DOHH2 (cell line): ENCODE measurements around the gene DLG1.
A peak's percentile ranks its signal among the peaks of the same experiment; 100 is the strongest.

Source experiments
- H3F3A ChIP-seq: fragments of 200-600 bp; sonication (generic), shearing (Covaris generic); 2 replicates; pipeline ENCODE4 v1.6.0; 2016; ENCODE audit warnings: antibody characterized with exemption, mild to moderate bottlenecking; ENCODE audit not compliant: control insufficient read depth, insufficient read depth
- H3K27ac ChIP-seq: fragments of 200-600 bp; sonication (generic); 2 replicates; pipeline ENCODE4 v1.5.1; 2014; ENCODE audit warnings: low read depth, mild to moderate bottlenecking, low read length, moderate library complexity
- H3K27me3 ChIP-seq: fragments of 200-600 bp; sonication (generic); 2 replicates; pipeline ENCODE4 v1.6.1; 2014; ENCODE audit warnings: mild to moderate bottlenecking, low read length, mixed read lengths; ENCODE audit not compliant: control insufficient read depth
- H3K36me3 ChIP-seq: fragments of 200-600 bp; sonication (generic); 2 replicates; pipeline ENCODE4 v1.6.1; 2014; ENCODE audit warnings: mild to moderate bottlenecking, low read length, moderate library complexity, mixed read lengths; ENCODE audit not compliant: control insufficient read depth
- H3K4me1 ChIP-seq: fragments of 200-600 bp; sonication (generic); 2 replicates; pipeline ENCODE4 v1.6.1; 2014; ENCODE audit warnings: mild to moderate bottlenecking, low read length, mixed read lengths; ENCODE audit not compliant: control insufficient read depth
- H3K4me2 ChIP-seq: fragments of 200-600 bp; sonication (generic); 2 replicates; pipeline ENCODE4 v1.6.0; 2014; ENCODE audit warnings: mild to moderate bottlenecking, low read length, moderate library complexity
- H3K4me3 ChIP-seq: fragments of 200-600 bp; sonication (generic); 2 replicates; pipeline ENCODE4 v1.5.1; 2014; ENCODE audit warnings: mild to moderate bottlenecking, low read length, mixed read lengths
- H3K79me2 ChIP-seq: fragments of 200-600 bp; sonication (generic); 2 replicates; pipeline ENCODE4 v1.6.1; 2014; ENCODE audit warnings: mild to moderate bottlenecking, low read length, mixed read lengths; ENCODE audit not compliant: control insufficient read depth
- H3K9me2 ChIP-seq: fragments of 200-600 bp; sonication (generic); replicated peaks from 2 replicates; pipeline ENCODE4 v1.6.1; 2014; ENCODE audit warnings: mild to moderate bottlenecking, low read length, mixed read lengths; ENCODE audit not compliant: control insufficient read depth
- H3K9me3 ChIP-seq: fragments of 200-600 bp; sonication (generic); 2 replicates; pipeline ENCODE4 v1.6.1; 2014; ENCODE audit warnings: antibody characterized with exemption, low read length, mixed read lengths; ENCODE audit not compliant: control insufficient read depth, insufficient read depth
- H4K20me1 ChIP-seq: fragments of 200-600 bp; sonication (generic); 2 replicates; pipeline ENCODE4 v1.6.0; 2014; ENCODE audit warnings: low read depth, mild to moderate bottlenecking, antibody characterized with exemption, low read length, moderate library complexity; ENCODE audit not compliant: control insufficient read depth, insufficient read depth
- CTCF ChIP-seq: fragments of 200-600 bp; sonication (generic); IDR thresholded peaks from one replicate; pipeline ENCODE4 v1.5.1; 2014; ENCODE audit warnings: antibody characterized with exemption, mild to moderate bottlenecking, low read depth, low read length; ENCODE audit not compliant: poor library complexity, severe bottlenecking
- EZH2phosphoT487 ChIP-seq: fragments of 200-600 bp; sonication (generic); IDR thresholded peaks from 2 replicates; pipeline ENCODE4 v1.6.1; 2017; ENCODE audit warnings: borderline replicate concordance, mild to moderate bottlenecking, antibody characterized with exemption, low read length, moderate library complexity, mixed read lengths

DLG1 gene

GRCh38 chr3:197144188-197144587, 154.2 kb downstream of the DLG1 start:
- Histone ChIP-seq H3K27me3 (no peaks in the 10 kb centered on the region), H4K20me1 (no peaks in the 10 kb centered on the region), H3K79me2 (peaks cover 7% of the 10 kb centered on the region), H3K9me3 (no peaks in the 10 kb centered on the region), H3K4me3 (no peak overlapping the region), H3F3A (peaks cover 4% of the 10 kb centered on the region; the same call in 1 of the 2 replicates), H3K27ac (no peak overlapping the region), H3K9me2 (no peaks in the 10 kb centered on the region), H3K36me3 (peaks cover 26% of the 10 kb centered on the region), H3K4me1 (peaks cover 16% of the 10 kb centered on the region), H3K4me2 (no peak overlapping the region)
- no peak for TF ChIP-seq EZH2phosphoT487
- TF ChIP-seq CTCF = no peak

GRCh38 chr3:197139586-197139985, 158.8 kb downstream of the DLG1 start:
- H3K9me3 ChIP-seq = peaks cover 8% of the 10 kb centered on the region; the same call in 1 of the 2 replicates
- no peak for TF ChIP-seq CTCF
- no peak for TF ChIP-seq EZH2phosphoT487
- H3K36me3 ChIP-seq = peaks cover 57% of the 10 kb centered on the region
- peaks cover 6% of the 10 kb centered on the region; the same call in 1 of the 2 replicates for H3F3A ChIP-seq
- no peaks in the 10 kb centered on the region for H3K27me3 ChIP-seq
- peaks cover 18% of the 10 kb centered on the region for H3K4me1 ChIP-seq
- H3K27ac ChIP-seq = peak overlapping the region; percentile 22
- H3K4me3 ChIP-seq = no peak overlapping the region
- no peaks in the 10 kb centered on the region for H3K9me2 ChIP-seq
- 0 out of 2 replicates have a peak overlapping the region, but pooled peaks have one; percentile 0 for H3K4me2 ChIP-seq
- no peaks in the 10 kb centered on the region for H4K20me1 ChIP-seq
- no peaks in the 10 kb centered on the region for H3K79me2 ChIP-seq

GRCh38 chr3:197137751-197138150, 160.7 kb downstream of the DLG1 start:
- no peak for TF ChIP-seq CTCF
- TF ChIP-seq EZH2phosphoT487 = no peak
- Histone ChIP-seq H3K27me3 (no peaks in the 10 kb centered on the region), H3K27ac (no peak overlapping the region), H3K4me1 (peaks cover 18% of the 10 kb centered on the region), H4K20me1 (no peaks in the 10 kb centered on the region), H3F3A (peaks cover 6% of the 10 kb centered on the region; the same call in 1 of the 2 replicates), H3K9me2 (no peaks in the 10 kb centered on the region), H3K9me3 (peaks cover 8% of the 10 kb centered on the region; the same call in 1 of the 2 replicates), H3K4me2 (no peak overlapping the region), H3K79me2 (no peaks in the 10 kb centered on the region), H3K36me3 (peaks cover 62% of the 10 kb centered on the region), H3K4me3 (no peak overlapping the region)
